ENCODE measurements around the gene WSCD1.

Gene WSCD1

DNA sequence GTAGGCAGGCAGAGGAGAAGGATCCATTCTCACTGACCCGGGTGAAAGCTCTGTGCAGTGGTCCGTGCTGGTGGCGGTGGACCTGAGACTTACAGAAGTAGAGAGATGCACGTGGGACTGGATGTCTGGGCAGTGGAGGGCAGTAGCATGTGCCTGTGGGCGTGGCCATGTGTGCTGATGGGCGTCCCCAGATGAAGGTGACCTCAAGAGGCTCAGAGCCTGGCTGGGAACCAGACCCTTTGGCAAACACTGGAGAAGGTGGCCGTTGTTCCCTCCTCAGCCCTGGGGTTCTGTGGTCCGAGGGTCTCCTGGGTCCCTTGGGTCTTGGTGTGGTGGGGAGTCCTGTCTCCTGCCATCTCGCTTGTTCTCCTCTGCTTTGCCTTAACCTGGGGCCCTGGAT is 15.6 kb downstream of the WSCD1 start:
- DNase-seq (ENCODE audit: low read depth in 3 of 3): no peak

GRCh38 chr17:6086603-6087400 is 16.6 kb downstream of the WSCD1 start:
- DNase-seq (ENCODE audit: low read depth in 3 of 3): no peak

- no peak for DNase-seq (ENCODE audit: low read depth in 3 of 3)
These were observed 18.0 kb downstream of the WSCD1 start for GRCh38 chr17:6088141-6088540.

DNA sequence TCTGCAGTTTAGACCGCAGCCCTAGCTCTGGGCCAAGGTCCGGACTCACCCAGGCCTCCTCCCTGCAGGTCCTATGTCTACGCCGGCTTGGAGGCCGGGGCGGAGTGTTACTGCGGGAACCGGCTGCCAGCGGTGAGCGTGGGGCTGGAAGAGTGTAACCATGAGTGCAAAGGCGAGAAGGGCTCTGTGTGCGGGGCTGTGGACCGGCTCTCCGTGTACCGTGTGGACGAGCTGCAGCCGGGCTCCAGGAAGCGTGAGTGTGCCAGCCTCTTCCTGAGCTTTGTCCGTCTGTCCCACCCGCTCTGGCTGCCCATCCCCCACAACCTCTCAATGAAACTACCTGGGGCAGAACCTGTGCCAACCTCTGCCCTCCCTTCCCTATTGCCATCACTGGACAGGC is 20.1 kb downstream of the WSCD1 start:
- DNase-seq (ENCODE audit: low read depth in 3 of 3): no peak

DNA sequence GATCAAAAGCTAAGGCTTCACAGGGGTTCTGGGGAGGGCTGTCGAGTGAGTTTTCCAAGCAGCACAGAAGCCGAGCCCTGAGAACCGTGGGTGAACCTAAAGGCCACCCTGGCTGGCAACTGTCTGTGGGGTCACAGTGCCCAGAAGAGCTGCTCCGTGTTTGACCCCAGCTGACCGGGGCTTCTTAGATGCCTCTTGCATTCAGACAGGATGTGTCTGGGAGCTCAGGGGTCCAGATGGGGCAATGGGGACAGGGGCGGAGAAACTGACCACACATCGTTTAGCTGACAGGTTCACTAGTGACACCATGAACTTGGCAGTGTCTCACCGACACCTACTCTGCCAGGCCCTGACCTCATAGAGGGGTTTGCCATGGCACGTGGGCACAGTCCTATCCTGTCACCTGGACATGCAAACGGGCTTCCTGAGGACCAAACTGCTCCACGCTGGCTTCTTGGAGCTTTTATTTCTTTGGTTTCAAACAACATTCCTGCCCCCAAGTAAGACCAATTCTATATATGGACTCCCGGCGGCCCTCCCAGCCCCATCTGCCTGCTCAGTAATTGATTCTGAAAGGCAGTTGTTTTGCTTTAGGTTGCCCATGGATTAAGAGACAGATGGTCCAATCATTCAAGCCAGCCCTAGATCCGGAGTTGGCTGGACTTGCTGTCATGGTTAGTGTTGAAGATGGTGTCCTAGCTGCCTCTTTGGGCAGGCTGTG is 22.2 kb downstream of the WSCD1 start:
- DNase-seq (ENCODE audit: low read depth in 3 of 3): no peak

DNA sequence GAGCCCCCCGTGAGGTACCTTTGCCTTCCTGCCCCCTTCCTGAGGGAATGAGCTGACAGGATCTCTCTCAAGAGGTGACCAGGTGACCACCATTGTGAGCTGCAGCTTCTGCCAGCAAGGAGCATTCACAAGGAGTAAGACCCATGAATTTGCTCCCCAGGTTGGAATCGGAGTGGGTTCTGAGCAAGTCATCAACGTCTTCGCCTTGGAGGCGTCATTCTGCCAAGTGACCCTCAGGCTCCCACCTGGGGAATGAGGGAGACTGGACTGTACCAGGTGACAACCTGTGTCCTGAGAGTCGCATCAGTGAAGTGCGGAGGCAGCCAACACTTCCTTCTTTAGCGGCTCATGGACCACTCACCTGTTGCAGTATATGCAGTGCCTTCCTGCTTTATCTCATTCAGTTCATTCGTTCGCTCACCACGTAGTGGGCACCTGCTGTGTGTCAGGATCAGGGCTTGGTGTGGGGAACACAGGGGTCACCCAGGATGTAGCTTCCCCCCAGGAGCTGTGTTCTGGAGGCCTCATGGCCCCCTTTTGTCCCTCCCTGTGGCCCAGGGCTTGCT is 22.8 kb downstream of the WSCD1 start:
- DNase-seq (ENCODE audit: low read depth in 3 of 3): no peak

DNA sequence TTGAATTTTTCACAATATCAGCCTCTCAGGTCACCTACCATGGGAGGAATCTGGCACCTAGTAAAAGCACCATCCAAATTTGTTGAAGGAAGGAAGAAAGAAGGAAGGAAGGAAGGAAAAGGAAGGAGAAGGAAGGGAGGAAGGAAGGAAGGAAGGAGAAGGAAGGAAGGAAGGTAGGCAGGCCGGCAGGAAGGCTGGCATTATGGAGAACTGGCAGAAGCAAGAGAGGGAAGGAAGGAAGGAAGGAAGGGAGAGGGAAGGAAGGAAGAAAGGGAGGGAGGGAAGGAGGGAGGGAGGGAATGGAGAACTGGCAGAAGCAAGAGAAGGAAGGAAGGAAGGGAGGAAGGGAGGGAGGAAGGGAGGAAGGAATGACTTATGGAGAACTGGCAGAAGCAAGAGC is 24.3 kb downstream of the WSCD1 start:
- DNase-seq (ENCODE audit: low read depth in 3 of 3): no peak

DNA sequence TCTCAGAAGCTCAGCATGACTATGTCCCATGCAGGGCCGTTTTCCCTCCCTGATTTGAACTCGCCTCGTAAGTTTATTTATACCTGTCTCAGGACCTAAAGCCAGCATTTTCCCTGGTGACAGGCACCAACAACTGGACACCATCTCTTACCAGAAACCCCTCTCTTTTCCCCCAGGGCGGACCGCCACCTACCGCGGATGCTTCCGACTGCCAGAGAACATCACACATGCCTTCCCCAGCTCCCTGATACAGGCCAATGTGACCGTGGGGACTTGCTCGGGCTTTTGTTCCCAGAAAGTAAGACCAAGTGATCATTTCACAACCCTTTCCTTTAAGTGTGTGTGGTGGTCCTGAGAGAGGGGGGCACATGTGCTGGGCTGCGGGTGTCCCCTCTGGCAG is 24.7 kb downstream of the WSCD1 start:
- DNase-seq (ENCODE audit: low read depth in 3 of 3): no peak

GRCh38 chr17:6095501-6095900 is 25.3 kb downstream of the WSCD1 start:
- no peak for DNase-seq (ENCODE audit: low read depth in 3 of 3)

DNA sequence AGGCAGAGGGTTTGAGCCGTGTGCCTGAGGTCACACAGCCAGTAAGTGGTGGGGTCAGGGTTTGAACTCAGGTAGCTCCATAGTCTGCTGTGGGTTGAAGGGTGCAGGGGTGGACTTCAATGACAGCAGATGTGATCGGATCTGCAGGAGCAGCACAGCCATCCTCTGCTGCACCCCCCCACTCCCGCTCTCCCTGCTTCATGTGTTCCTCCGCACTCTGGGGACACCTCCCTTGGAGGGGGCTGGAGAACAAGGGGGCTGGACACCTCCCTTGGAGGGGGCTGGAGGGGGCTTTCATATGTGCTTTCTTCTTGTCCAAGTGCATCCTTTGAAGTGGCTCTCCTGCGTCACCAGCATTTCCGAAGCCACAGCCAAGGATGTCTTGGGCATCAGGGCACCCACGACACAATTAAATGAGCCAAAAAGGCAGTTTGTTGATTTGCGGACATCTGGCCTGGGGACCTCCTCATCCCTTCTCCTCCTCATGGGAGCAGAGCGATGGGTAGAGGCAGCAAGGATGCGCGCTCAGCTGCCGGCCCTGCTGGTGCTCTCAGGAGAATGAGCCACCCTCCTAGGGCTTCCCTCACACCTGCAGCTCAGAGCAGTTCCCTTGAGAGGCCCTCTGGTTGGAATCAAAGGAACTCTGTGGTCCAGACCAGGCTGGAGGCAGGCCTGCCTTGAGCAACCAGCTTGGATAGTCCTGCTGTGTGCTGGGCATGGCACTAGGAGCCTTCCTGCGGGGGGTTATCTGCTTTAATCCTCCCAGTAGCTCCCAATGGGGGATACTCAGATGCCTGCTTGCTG is 26.2 kb downstream of the WSCD1 start:
- DNase-seq (ENCODE audit: low read depth in 3 of 3): no peak

GRCh38 chr17:6097005-6097279 is 26.8 kb downstream of the WSCD1 start:
- no peak for DNase-seq (ENCODE audit: low read depth in 3 of 3)

DNA sequence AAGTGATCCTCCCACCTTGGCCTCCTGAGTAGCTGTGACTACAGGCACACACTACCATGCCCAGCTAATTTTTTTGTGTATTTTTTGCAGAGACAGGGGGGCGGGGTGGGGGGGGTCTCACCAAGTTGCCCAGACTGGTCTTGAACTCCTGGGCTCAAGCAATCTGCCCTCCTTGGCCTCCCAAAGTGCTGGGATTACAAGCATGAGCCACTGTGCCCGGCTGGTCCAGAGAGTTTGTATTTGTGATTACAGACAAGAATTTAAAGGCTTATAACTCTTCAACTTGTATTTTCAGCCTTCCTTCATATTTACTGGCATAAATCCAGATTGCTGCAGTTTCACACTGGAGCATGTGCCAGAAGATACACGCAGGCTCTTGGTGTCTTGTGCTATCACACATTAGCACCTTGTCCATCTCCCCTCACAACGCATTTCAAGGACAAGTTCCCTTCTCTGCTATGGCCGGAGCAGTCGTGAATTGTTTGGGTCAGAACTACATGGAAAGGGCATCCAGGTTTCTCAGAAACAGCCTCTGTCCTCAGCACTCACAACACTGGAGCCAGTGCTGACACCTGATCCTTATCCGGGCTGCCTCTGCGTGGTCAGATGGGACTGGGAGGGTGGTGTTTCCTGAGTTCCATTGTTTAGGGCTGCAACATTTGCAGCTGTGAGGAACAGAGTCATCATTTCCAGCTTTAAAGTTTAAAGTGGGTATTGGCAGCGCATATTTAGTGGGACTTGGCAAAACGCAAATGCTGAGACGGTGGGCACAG is 28.1 kb downstream of the WSCD1 start:
- DNase-seq (ENCODE audit: low read depth in 3 of 3): no peak

DNA sequence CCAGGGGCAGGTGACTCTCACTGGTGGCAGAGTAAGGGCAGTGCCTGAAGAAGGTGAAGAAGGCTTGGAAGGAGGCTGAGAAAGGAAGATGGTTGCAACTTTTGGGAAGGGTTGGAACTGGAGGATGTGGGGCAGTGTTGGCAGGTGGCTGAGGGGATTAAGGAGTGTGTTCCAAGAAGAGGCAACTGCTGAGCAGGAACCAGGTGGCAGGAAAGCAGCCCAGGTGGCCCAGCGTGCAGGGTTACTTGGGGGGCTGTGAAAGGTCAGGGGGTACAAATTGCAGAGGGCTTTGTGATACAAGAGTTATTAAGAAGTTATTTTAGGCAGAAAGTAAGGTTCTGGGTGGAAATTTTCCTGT is 28.6 kb downstream of the WSCD1 start:
- DNase-seq (ENCODE audit: low read depth in 3 of 3): no peak

DNA sequence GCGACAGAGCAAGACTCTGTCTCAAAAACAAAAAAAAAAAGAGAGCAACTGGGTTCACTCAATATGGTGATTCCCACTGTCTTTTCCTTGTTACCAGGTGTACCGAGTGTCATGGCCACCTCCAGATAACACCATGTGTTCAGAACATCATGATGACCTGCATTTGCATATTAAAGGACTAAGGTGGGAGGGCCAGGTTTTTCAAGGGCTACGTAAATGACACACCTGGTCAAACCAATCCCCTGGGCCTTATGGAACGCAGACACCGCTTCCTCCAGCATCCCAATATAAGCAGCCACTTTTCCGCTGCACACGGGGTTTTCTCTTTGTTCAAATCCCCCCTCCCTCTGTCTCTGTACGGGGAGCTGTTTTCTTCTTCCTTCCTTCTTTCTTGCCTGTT is 29.3 kb downstream of the WSCD1 start:
- DNase-seq (ENCODE audit: low read depth in 3 of 3): no peak

DNA sequence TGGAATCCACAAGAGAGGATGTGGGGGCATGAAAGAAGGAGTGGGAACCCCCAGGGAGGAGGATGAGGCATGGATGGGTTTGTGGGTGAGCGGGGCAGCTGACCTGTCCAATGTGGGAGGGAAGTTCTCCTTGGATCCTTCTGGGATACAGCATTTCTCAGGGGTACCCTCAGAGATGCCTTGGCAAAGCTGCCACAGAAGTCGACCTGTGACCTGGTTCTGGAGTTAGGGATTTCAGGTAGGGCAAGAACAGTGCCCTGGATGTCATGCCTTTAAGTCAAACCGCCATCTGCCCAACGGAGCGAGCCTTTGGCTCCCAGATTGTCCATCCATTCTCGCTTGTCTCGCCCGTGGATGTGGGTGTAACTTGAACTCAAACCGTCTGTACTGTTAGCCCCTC is 30.0 kb downstream of the WSCD1 start:
- no peak for DNase-seq (ENCODE audit: low read depth in 3 of 3)

DNA sequence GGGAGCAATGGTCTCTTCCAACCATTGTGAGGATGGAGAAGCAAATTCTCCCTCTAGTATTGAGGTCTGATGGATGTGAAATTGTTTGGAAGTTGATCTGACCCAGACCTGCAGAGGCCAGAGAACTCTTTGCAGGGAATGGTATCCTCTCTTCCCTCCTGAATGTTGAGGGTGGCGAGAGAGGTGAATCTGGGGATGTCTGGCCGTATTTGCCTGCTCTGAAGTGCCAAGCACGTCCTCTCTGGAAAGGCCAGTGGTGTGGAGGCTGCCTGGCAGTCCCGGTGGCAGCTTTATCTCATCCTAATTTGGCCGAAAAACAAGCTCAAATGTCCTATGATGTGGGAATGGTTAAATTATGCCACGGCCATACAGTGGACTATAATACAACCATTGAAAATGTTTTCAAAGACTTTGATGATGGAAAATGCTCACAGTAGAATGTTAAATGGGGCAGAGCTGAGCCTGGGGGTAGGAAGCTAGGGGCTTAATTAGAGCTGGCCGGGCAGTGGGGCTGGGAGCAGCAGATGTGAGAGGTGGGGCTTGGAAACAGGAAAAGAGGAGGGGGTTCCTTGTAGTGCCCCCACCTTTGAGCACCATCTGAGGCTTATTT is 30.8 kb downstream of the WSCD1 start:
- DNase-seq (ENCODE audit: low read depth in 3 of 3): no peak

DNA sequence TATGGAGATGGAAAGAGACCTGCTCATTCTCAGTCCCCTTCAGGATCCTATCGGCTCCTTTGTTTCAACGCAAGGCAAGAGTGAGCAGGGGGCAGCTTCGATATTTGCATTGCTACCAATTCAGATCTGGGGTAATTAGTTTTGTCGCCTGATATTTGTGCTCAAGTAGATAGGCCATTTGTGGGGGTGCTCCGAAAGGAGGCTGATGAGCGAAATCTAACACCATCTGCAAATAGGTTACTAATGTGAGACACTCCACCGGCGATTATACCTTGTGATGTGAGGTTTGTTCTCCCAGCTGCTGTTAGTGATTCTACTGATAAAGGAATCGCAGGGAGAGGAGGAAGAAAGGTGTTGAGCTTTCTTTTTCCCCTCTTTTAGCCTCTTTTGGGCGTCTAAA is 31.5 kb downstream of the WSCD1 start:
- DNase-seq (ENCODE audit: low read depth in 3 of 3): no peak

- no peak for DNase-seq (ENCODE audit: low read depth in 3 of 3)
These were observed 32.4 kb downstream of the WSCD1 start for GRCh38 chr17:6102615-6103014.

DNA sequence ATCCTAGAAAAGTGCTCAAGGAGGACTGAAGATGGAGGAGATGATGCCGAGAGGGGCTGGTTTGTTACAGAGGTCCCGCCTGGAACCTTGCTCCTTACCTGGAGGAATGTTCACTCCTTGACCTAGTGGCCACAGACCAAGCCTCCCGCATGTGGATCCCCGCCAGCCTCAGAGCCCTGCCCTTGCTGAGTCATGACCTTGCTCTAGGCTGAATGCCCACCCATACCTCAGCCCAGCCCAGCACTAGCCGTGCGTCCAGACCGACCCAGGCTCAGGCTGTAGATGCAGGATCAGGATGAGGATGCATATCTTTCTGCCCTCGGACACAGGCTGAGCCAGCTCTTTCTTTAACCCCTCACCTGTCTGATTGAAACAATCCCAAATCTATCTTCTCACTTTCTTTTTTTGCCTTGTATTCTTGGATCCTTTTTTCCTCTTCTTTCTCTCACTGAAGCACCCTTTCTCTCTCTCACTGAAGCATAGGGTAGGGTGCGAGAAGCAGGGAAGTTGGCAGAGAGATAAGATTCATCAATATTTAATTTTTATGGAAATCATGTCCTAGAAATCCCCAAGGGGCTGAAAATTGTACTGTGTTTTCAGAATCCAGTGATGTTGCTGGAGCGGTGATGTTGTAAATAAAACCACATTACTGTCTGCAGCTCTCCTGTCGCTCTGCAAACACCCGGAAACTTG is 34.9 kb downstream of the WSCD1 start:
- no peak for DNase-seq (ENCODE audit: low read depth in 3 of 3)

DNA sequence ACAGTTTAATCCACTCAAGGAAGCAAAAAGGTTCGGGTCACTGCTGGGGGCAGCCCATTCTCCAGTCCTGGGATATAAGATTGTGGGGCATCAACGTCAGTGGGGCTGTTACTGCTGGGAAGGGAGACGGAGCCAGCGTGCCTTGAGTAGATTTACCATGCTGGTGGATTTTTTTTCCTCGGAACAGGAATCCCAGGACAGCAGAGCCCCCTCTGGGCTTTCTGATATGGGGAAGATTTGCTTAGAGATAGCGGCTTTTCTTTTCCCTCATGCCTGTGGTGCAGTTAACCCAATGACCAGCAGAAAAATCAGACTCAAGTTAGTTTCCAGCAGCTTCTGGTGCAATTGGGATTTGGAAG is 35.4 kb downstream of the WSCD1 start:
- DNase-seq (ENCODE audit: low read depth in 3 of 3): no peak

DNA sequence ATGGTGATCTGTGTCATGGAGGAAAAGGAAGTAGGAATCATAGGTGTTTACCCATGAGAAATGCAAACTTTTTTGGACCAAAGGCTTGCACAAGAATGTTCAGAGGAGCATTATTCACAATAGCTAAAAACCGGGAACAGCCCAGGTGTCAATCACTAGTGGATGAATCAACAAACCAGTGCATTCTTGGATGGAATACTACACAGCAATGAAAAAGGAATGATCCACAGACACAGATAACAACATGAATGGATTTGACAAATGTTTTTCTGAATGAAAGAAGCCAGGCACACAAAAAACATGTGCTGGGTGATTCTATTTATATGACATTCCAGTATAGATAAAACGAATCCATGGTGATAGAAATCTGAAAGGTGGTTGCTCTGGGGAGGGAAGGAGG is 36.0 kb downstream of the WSCD1 start:
- no peak for DNase-seq (ENCODE audit: low read depth in 3 of 3)

Data from stimulated activated CD4-positive, alpha-beta T cell treated with anti-CD3 and anti-CD28 coated beads, TNF-alpha, amount 100 ng/mL, for 24 hours (primary cell).